Measurements from ENCODE around the gene COL4A1.

COL4A1 gene

GRCh38 chr13:110107568-110108347 lies 199.2 kb downstream of the COL4A1 start:
- no peak for FAIRE-seq

- no peak for FAIRE-seq
These were observed 200.2 kb downstream of the COL4A1 start for GRCh38 chr13:110106726-110107125.

GRCh38 chr13:110105136-110105535 lies 201.8 kb downstream of the COL4A1 start:
- FAIRE-seq, result no peak

GRCh38 chr13:110103534-110103933 lies 203.4 kb downstream of the COL4A1 start:
- no peak for FAIRE-seq

- FAIRE-seq, result no peak
These were observed 203.9 kb downstream of the COL4A1 start for GRCh38 chr13:110103026-110103425.

- FAIRE-seq, result no peak
These were observed 204.9 kb downstream of the COL4A1 start for GRCh38 chr13:110102053-110102452.

GRCh38 chr13:110099922-110100321 lies 207.0 kb downstream of the COL4A1 start:
- FAIRE-seq, result no peak
